Astrocyte (in vitro differentiated cells and primary cell): ENCODE measurements around the gene UBE2L3. TPM values are rescaled to one million over a fixed set of nuclear protein-coding genes. Genes with fewer than 3 reads are reported as not detected.

Experiments used
- DNase-seq: peaks from one replicate; pipeline ENCODE4 v3.0.0-alpha.2; 2010; ENCODE audit warnings: low read depth
- FAIRE-seq: peaks from 2 replicates; lab custom pipeline; 2011; peaks lifted over from hg19 to GRCh38; lab: Jason Lieb, UNC
- H2AFZ ChIP-seq: 2 replicates; pipeline ENCODE4 v1.6.0; 2012; ENCODE audit warnings: low read depth, low read length, inconsistent platforms
- H3K27ac ChIP-seq: 2 replicates; pipeline ENCODE4 v1.5.1; 2011; ENCODE audit warnings: low read depth, low read length, inconsistent platforms
- H3K27me3 ChIP-seq: 2 replicates; pipeline ENCODE4 v1.6.0; 2011; ENCODE audit warnings: low read length, inconsistent platforms; ENCODE audit not compliant: insufficient read depth
- H3K36me3 ChIP-seq: 2 replicates; pipeline ENCODE4 v1.5.1; 2011; ENCODE audit warnings: low read length, inconsistent platforms; ENCODE audit not compliant: insufficient read depth
- H3K4me1 ChIP-seq: 2 replicates; pipeline ENCODE4 v1.5.1; 2011; ENCODE audit warnings: low read length, inconsistent platforms; ENCODE audit not compliant: insufficient read depth
- H3K4me2 ChIP-seq: 2 replicates; pipeline ENCODE4 v1.6.0; 2012; ENCODE audit warnings: low read length, inconsistent platforms
- H3K4me3 ChIP-seq: 2 replicates; pipeline ENCODE4 v1.5.1; 2011; ENCODE audit warnings: low read depth, mild to moderate bottlenecking, low read length, inconsistent platforms; ENCODE audit not compliant: insufficient read depth
- H3K79me2 ChIP-seq: 2 replicates; pipeline ENCODE4 v1.6.0; 2012; ENCODE audit warnings: mild to moderate bottlenecking, low read length, inconsistent platforms; ENCODE audit not compliant: insufficient read depth
- H3K9ac ChIP-seq: 2 replicates; pipeline ENCODE4 v1.6.0; 2012; ENCODE audit warnings: mild to moderate bottlenecking, low read length, inconsistent platforms
- H3K9me3 ChIP-seq: 2 replicates; pipeline ENCODE4 v1.5.1; 2012; ENCODE audit warnings: low read depth, mild to moderate bottlenecking, low read length, inconsistent platforms; ENCODE audit not compliant: insufficient read depth
- H4K20me1 ChIP-seq: 2 replicates; pipeline ENCODE4 v1.6.0; 2012; ENCODE audit warnings: low read length, inconsistent platforms; ENCODE audit not compliant: insufficient read depth
- H3K27ac Mint-ChIP-seq: one replicate; pipeline ENCODE4 v1.8.0; 2021; ENCODE audit warnings: mild to moderate bottlenecking, mixed read lengths; ENCODE audit not compliant: unreplicated experiment
- H3K27me3 Mint-ChIP-seq: one replicate; pipeline ENCODE4 v1.8.0; 2021; ENCODE audit warnings: low read depth, mixed read lengths; ENCODE audit not compliant: unreplicated experiment
- H3K36me3 Mint-ChIP-seq: one replicate; pipeline ENCODE4 v1.8.0; 2021; ENCODE audit warnings: low read depth, mixed read lengths; ENCODE audit not compliant: unreplicated experiment
- H3K4me1 Mint-ChIP-seq: one replicate; pipeline ENCODE4 v1.8.0; 2021; ENCODE audit warnings: low read depth, mixed read lengths; ENCODE audit not compliant: unreplicated experiment
- H3K4me3 Mint-ChIP-seq: one replicate; pipeline ENCODE4 v1.8.0; 2021; ENCODE audit warnings: mild to moderate bottlenecking, moderate library complexity, mixed read lengths; ENCODE audit not compliant: unreplicated experiment
- H3K9me3 Mint-ChIP-seq: one replicate; pipeline ENCODE4 v1.8.0; 2021; ENCODE audit warnings: mild to moderate bottlenecking, mixed read lengths; ENCODE audit not compliant: unreplicated experiment
- EZH2 ChIP-seq: IDR thresholded peaks from 2 replicates; pipeline ENCODE4 v1.6.1; 2012; ENCODE audit warnings: mild to moderate bottlenecking, low read length, inconsistent platforms; ENCODE audit not compliant: insufficient read depth
- total RNA-seq: library from RNA; stranded (reverse); gene quantifications from 2 replicates; pipeline ENCODE4 v1.2.1, GENCODE V29; 2021
- TF ChIP-seq, protein P1 (sequence below): IDR thresholded peaks from 2 replicates; pipeline ENCODE4 v1.5.1; 2011; ENCODE audit warnings: low read depth, mild to moderate bottlenecking, inconsistent platforms, low read length, moderate library complexity; ENCODE audit not compliant: insufficient read depth

The UBE2L3 gene
- total RNA-seq, 1 donor from 2014 or later: 62.8 TPM

DNA sequence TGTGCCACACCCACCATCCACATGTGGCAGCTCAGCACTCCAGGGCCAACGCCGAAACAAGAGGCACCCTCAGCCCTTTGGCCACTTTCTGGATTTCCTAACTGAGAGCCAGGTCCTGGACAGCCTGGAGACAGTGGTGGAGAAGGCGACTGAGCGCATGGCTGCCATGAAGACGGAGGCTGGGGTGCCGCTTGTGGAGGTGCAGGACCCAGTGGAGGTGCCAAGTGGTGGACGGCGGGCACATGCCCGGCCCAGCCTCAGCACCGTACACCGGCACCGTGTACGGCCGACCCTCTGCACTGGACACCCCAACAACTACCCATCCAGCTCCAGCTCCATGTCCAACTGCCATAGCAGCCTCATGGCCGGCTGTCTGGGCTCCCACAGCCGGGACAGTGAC is 66.6 kb downstream of the UBE2L3 start:
- H3K4me3 Mint-ChIP-seq: no peak overlapping the region
- Histone ChIP-seq H3K4me1 (peaks cover 2% of the 10 kb centered on the region), H3K4me2 (no peak overlapping the region), H3K27ac (no peak overlapping the region), H3K9me3 (no peaks in the 10 kb centered on the region), H3K79me2 (peaks cover 7% of the 10 kb centered on the region), H3K36me3 (no peaks in the 10 kb centered on the region), H4K20me1 (no peaks in the 10 kb centered on the region), H2AFZ (no peak overlapping the region), H3K4me3 (no peak overlapping the region), H3K27me3 (no peaks in the 10 kb centered on the region), H3K9ac (no peak overlapping the region)
- H3K27me3 Mint-ChIP-seq: peaks cover 22% of the 10 kb centered on the region
- FAIRE-seq (no peak), DNase-seq (no peak)
- H3K9me3 Mint-ChIP-seq: no peaks in the 10 kb centered on the region
- TF ChIP-seq EZH2: no peak
- TF ChIP-seq, protein P1, sequence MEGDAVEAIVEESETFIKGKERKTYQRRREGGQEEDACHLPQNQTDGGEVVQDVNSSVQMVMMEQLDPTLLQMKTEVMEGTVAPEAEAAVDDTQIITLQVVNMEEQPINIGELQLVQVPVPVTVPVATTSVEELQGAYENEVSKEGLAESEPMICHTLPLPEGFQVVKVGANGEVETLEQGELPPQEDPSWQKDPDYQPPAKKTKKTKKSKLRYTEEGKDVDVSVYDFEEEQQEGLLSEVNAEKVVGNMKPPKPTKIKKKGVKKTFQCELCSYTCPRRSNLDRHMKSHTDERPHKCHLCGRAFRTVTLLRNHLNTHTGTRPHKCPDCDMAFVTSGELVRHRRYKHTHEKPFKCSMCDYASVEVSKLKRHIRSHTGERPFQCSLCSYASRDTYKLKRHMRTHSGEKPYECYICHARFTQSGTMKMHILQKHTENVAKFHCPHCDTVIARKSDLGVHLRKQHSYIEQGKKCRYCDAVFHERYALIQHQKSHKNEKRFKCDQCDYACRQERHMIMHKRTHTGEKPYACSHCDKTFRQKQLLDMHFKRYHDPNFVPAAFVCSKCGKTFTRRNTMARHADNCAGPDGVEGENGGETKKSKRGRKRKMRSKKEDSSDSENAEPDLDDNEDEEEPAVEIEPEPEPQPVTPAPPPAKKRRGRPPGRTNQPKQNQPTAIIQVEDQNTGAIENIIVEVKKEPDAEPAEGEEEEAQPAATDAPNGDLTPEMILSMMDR: no peak
- H3K4me1 Mint-ChIP-seq: no peaks in the 10 kb centered on the region
- no peak overlapping the region for H3K27ac Mint-ChIP-seq
- H3K36me3 Mint-ChIP-seq: peaks cover 4% of the 10 kb centered on the region

DNA sequence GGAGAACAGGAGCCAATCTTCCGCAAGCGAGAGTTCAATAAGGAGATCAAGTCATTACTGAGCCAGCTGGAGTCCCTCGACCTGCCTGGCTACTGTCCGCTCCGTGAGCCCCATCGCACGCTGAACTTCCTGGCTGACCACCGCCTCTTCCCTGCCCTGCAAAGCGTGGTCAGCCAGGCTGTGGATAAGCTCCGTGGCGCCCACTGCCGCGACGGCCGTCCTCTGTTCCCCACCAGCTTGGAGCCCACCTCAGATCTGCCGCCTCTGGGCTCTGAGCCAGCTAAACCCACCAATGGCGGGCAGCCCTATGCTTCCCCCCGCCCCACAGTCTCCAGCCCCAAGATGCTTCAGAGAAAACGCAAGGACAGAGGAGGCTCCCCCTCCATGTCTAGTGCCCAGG is 67.3 kb downstream of the UBE2L3 start:
- Histone ChIP-seq H4K20me1 (no peaks in the 10 kb centered on the region), H2AFZ (no peak overlapping the region), H3K4me3 (no peak overlapping the region), H3K4me1 (no peaks in the 10 kb centered on the region), H3K27ac (no peak overlapping the region), H3K4me2 (no peak overlapping the region), H3K79me2 (no peaks in the 10 kb centered on the region), H3K9ac (no peak overlapping the region), H3K27me3 (no peaks in the 10 kb centered on the region), H3K36me3 (no peaks in the 10 kb centered on the region), H3K9me3 (no peaks in the 10 kb centered on the region)
- Mint-ChIP-seq H3K27me3 (peaks cover 22% of the 10 kb centered on the region), H3K27ac (no peak overlapping the region), H3K9me3 (no peaks in the 10 kb centered on the region), H3K36me3 (peaks cover 4% of the 10 kb centered on the region), H3K4me1 (no peaks in the 10 kb centered on the region), H3K4me3 (peak overlapping the region; percentile 27)
- no peak for FAIRE-seq
- TF ChIP-seq, protein P1: no peak
- no peak for TF ChIP-seq EZH2
- no peak for DNase-seq

DNA sequence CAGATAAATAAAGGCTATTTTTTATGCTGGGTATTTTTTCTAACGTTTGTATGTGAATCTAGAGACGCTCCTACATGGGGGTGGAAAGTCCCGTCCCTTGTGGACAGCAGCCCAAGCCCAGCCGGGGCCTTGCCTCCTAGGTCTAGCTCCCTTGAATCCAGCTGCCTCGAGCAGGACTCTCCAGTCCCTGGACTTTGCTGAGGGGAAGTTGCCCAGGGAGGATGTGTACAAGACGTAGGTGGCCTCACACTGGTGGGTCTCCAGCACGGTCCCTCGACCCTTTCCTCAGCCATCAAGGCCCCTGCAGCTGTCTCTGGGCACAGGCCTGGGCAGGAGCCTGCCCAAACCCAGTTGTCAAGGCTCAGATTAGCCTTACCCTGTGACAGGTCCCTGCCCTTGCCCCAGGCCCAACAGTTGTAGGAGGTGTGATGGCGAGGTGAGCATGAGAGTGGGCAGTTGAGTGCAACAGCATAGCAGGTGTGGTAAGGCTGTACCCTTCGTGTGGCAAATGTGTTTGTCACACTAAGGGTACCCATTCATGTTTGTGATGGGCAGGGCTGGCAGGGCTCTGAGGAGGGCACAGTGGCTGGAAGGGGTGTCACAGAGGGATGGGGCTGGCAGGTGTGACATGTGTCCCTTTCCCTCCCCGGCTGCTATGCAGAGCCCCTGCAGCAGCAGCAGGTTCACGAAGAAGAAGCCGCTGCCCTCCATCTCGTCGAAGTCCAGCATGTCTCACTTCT is 68.4 kb downstream of the UBE2L3 start:
- H3K4me2 ChIP-seq: no peak overlapping the region
- no peaks in the 10 kb centered on the region for H3K79me2 ChIP-seq
- Mint-ChIP-seq H3K36me3 (peaks cover 4% of the 10 kb centered on the region), H3K4me1 (no peaks in the 10 kb centered on the region), H3K27ac (no peak overlapping the region), H3K27me3 (peaks cover 22% of the 10 kb centered on the region), H3K9me3 (no peaks in the 10 kb centered on the region), H3K4me3 (peak overlapping the region; percentile 50)
- H3K4me3 ChIP-seq: no peak overlapping the region
- DNase-seq (no peak), FAIRE-seq (no peak)
- H3K27ac ChIP-seq: no peak overlapping the region
- H3K9ac ChIP-seq: no peak overlapping the region
- H2AFZ ChIP-seq: no peak overlapping the region
- no peaks in the 10 kb centered on the region for H3K9me3 ChIP-seq
- no peaks in the 10 kb centered on the region for H4K20me1 ChIP-seq
- H3K27me3 ChIP-seq: no peaks in the 10 kb centered on the region
- no peaks in the 10 kb centered on the region for H3K4me1 ChIP-seq
- no peak for TF ChIP-seq EZH2
- TF ChIP-seq, protein P1: no peak
- H3K36me3 ChIP-seq: no peaks in the 10 kb centered on the region
